Type B pancreatic cell (in vitro differentiated cells): ENCODE measurements around the gene APOA4. TPM values are rescaled to one million over a fixed set of nuclear protein-coding genes. Genes with fewer than 3 reads are reported as not detected.

Experiments used
- DNase-seq: peaks from one replicate; pipeline ENCODE4 v3.0.0; 2021; ENCODE audit warnings: mixed read lengths; ENCODE audit not compliant: unreplicated experiment; ENCODE audit errors: extremely low spot score
- H3K27ac Mint-ChIP-seq: 2 replicates; pipeline ENCODE4 v1.8.0; 2021; ENCODE audit warnings: mild to moderate bottlenecking, mixed read lengths
- H3K27me3 Mint-ChIP-seq: 2 replicates; pipeline ENCODE4 v1.8.0; 2021; ENCODE audit warnings: mixed read lengths
- H3K36me3 Mint-ChIP-seq: 2 replicates; pipeline ENCODE4 v1.8.0; 2021; ENCODE audit warnings: mixed read lengths
- H3K4me1 Mint-ChIP-seq: one replicate; pipeline ENCODE4 v1.8.0; 2021; ENCODE audit warnings: mixed read lengths; ENCODE audit not compliant: unreplicated experiment
- H3K4me3 Mint-ChIP-seq: 2 replicates; pipeline ENCODE4 v1.8.0; 2021; ENCODE audit warnings: mild to moderate bottlenecking, mixed read lengths
- H3K9me3 Mint-ChIP-seq: 2 replicates; pipeline ENCODE4 v1.8.0; 2021; ENCODE audit warnings: mixed read lengths
- total RNA-seq: library from RNA; stranded (reverse); gene quantifications from 2 replicates; pipeline ENCODE4 v1.2.1, GENCODE V29; 2021; ENCODE audit warnings: low replicate concordance
- TF ChIP-seq, protein P1 (sequence below): fragments of 200-600 bp; sonication (generic); conservative IDR thresholded peaks from 2 replicates; pipeline ENCODE4 v1.5.0; 2021; ENCODE audit warnings: antibody characterized with exemption, mild to moderate bottlenecking

The APOA4 gene
- total RNA-seq, 1 donor from 2014 or later: 21.7 TPM

DNA sequence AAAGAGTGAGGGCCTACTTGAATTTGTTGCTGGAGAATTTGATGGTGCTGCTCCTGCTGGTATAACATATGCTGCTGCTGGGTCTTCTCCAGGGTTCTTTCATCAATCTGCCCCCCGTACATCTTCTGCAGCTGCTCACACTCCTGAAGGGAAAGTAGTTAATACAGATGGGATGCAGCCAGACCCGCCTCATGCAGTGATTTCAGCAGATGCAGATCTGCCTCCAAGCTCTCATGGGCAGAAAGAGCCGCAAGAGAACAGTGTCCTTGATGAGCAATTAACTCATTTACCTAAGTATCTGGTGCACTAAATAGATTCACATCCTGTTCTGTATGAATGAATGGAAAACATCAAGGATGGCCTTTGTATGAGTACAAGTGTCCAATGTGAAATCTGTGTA, 39.1 kb upstream of the APOA4 start:
- no peaks in the 10 kb centered on the region for H3K4me1 Mint-ChIP-seq
- TF ChIP-seq, protein P1, sequence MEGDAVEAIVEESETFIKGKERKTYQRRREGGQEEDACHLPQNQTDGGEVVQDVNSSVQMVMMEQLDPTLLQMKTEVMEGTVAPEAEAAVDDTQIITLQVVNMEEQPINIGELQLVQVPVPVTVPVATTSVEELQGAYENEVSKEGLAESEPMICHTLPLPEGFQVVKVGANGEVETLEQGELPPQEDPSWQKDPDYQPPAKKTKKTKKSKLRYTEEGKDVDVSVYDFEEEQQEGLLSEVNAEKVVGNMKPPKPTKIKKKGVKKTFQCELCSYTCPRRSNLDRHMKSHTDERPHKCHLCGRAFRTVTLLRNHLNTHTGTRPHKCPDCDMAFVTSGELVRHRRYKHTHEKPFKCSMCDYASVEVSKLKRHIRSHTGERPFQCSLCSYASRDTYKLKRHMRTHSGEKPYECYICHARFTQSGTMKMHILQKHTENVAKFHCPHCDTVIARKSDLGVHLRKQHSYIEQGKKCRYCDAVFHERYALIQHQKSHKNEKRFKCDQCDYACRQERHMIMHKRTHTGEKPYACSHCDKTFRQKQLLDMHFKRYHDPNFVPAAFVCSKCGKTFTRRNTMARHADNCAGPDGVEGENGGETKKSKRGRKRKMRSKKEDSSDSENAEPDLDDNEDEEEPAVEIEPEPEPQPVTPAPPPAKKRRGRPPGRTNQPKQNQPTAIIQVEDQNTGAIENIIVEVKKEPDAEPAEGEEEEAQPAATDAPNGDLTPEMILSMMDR: no peak
- no peaks in the 10 kb centered on the region for H3K9me3 Mint-ChIP-seq
- no peak overlapping the region for H3K27ac Mint-ChIP-seq
- DNase-seq: no peak
- no peaks in the 10 kb centered on the region for H3K27me3 Mint-ChIP-seq
- H3K36me3 Mint-ChIP-seq: peaks cover 34% of the 10 kb centered on the region
- no peak overlapping the region for H3K4me3 Mint-ChIP-seq

DNA sequence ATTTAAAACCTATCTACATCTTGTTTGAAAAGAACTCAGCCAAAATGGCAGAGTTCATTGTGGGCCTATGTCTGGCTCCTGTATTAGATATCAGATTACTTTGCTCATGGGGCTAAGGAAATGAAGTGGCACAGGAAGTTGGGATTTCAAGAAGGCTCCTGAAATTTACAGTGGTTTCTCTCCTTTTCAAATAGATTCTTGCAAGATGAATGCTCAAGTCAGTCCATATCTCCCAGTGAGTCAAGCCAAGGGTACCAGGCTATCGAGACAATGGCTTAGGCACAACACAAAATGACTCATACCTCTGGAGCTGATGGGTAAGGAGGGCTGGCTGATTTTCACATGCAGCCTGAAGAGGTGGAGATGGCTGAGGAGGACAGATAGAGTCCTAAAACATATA, 38.4 kb upstream of the APOA4 start:
- no peak for DNase-seq
- Mint-ChIP-seq H3K4me3 (no peak overlapping the region), H3K27me3 (no peaks in the 10 kb centered on the region), H3K9me3 (no peaks in the 10 kb centered on the region), H3K36me3 (peaks cover 39% of the 10 kb centered on the region), H3K4me1 (no peaks in the 10 kb centered on the region), H3K27ac (no peak overlapping the region)
- TF ChIP-seq, protein P1: no peak

DNA sequence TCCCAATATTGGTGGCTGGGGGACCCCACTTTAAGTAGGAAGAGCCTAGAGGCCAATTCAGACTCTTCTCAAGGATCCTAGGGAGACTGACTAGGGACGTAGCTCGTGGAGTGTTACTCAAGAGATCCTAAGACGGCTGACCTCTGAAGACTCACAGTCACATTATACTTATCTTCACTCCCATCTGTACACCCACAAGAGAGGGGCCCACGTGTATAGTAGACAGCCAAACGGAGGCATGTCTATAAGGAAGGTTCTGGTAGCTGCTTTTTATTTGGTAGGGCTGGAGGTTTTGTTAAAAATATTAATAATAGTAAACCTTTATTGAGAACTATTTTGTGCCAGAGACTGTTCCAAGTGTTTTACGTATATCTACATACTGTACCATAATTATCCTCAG, 37.2 kb upstream of the APOA4 start:
- Mint-ChIP-seq H3K27ac (no peak overlapping the region), H3K4me1 (no peaks in the 10 kb centered on the region), H3K36me3 (peaks cover 42% of the 10 kb centered on the region), H3K27me3 (no peaks in the 10 kb centered on the region), H3K4me3 (no peak overlapping the region), H3K9me3 (no peaks in the 10 kb centered on the region)
- no peak for DNase-seq
- TF ChIP-seq, protein P1: no peak

DNA sequence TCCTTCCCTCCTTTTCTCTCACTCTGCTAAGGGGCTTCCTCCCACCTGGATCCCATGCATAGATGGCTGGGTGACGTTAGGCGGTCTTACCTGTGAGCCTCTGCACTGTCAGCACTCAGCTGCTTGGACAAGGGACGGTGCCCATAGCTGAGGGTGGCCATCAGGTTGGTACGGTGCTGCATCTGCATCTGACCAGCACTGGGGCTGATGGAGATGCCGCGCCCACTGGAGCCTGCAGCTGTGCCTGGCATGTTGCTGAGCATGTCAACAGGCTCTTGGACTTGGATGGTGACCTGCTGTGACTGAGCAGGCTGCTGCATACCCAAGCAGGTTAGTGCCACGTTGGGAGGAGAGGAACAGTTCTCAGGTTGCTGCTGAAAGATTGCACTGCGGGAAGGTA, 36.1 kb upstream of the APOA4 start:
- H3K36me3 Mint-ChIP-seq: peaks cover 46% of the 10 kb centered on the region
- H3K9me3 Mint-ChIP-seq: no peaks in the 10 kb centered on the region
- no peaks in the 10 kb centered on the region for H3K4me1 Mint-ChIP-seq
- TF ChIP-seq, protein P1: no peak
- no peaks in the 10 kb centered on the region for H3K27me3 Mint-ChIP-seq
- no peak overlapping the region for H3K27ac Mint-ChIP-seq
- DNase-seq: no peak
- no peak overlapping the region for H3K4me3 Mint-ChIP-seq

DNA sequence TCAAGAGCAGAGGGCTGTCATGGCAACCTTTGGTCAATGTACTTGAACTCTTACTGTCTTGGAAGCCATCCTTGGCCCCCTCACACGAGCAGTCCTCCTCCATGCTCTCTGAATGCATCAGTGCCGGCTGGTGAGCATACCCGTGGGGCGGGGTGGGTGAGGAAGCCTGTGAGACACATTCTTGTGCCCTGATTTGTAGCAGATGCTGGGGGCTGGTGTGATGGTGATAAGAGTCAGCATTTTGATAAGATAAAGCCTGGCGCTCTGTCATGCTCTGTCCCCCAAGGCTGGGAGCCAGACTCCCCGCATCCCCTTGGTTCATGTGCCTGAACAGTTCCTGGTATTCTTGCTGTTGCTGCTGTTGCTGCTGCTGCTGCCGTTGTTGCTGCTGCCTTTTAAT, 34.8 kb upstream of the APOA4 start:
- peaks cover 50% of the 10 kb centered on the region for H3K36me3 Mint-ChIP-seq
- DNase-seq: no peak
- peaks cover 2% of the 10 kb centered on the region for H3K4me1 Mint-ChIP-seq
- H3K27ac Mint-ChIP-seq: no peak overlapping the region
- H3K4me3 Mint-ChIP-seq: no peak overlapping the region
- TF ChIP-seq, protein P1: no peak
- no peaks in the 10 kb centered on the region for H3K27me3 Mint-ChIP-seq
- no peaks in the 10 kb centered on the region for H3K9me3 Mint-ChIP-seq

DNA sequence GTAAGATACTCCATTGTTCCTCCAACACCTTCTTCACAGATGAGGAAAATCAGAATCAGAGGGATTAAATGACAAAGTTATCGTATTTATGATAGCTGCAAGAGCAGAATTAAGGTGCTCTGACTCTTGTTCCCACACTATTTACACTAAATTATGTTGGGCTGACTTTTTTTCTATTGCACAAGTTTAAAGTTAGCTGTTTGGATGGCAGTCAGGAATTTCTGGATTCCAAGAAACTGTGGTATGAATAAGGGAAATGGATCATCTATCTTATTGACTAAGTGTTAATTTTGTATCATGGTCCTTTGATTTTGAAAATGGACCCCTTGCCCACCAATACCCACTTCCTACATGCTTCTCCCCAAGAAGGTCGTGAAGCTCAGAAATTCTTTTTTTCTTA, 34.2 kb upstream of the APOA4 start:
- no peak for DNase-seq
- Mint-ChIP-seq H3K4me1 (peaks cover 9% of the 10 kb centered on the region), H3K36me3 (peaks cover 50% of the 10 kb centered on the region), H3K27me3 (no peaks in the 10 kb centered on the region), H3K27ac (no peak overlapping the region), H3K4me3 (no peak overlapping the region), H3K9me3 (no peaks in the 10 kb centered on the region)
- TF ChIP-seq, protein P1: no peak
